GM21786 (cell line): Measurements from ENCODE around the gene FOXP1.

Source experiments
- ATAC-seq: cut with Tn5 transposase; IDR thresholded peaks from one replicate; pipeline ENCODE4 v1.9.1; 2021; ENCODE audit not compliant: unreplicated experiment

The FOXP1 gene

DNA sequence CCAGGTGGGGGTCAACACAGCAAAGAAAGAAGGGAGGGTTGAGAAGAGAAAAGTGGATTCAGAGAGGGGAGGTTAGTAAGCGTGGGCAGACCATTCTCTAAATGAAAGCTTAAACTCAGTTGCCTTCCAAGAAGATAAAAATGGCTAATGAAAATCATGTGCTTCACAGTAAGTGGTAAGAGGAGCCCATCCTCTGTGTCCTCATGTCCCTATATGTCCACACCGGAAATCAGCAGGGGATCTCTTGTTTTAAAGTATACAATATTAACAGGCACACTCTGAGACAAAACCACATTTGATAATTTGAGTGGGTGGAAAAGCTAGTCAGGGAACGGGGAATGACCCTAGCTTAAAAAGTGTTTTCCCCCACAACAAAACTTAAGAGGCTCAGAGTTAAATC is 4.4 kb upstream of the FOXP1 start:
- no peak for ATAC-seq

DNA sequence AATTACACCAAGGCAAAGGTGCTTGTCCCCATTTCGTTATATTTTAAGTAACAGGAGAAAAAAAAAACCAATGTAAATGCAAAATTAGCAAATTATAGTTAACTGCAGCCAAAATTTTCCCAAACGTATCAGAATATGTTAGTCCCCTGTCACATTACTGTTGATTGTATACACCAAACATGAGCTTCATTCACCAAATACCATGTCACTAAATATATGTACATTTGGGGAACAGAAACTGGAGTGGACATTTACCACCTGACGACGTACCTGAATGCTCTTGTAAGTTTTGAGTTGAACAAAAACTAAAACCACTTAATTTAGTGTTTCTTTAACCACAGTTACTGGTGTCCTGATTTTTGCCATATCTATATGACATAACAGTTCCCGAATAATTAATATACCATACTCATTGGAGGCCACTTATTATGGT is 3.3 kb upstream of the FOXP1 start:
- ATAC-seq: no peak

DNA sequence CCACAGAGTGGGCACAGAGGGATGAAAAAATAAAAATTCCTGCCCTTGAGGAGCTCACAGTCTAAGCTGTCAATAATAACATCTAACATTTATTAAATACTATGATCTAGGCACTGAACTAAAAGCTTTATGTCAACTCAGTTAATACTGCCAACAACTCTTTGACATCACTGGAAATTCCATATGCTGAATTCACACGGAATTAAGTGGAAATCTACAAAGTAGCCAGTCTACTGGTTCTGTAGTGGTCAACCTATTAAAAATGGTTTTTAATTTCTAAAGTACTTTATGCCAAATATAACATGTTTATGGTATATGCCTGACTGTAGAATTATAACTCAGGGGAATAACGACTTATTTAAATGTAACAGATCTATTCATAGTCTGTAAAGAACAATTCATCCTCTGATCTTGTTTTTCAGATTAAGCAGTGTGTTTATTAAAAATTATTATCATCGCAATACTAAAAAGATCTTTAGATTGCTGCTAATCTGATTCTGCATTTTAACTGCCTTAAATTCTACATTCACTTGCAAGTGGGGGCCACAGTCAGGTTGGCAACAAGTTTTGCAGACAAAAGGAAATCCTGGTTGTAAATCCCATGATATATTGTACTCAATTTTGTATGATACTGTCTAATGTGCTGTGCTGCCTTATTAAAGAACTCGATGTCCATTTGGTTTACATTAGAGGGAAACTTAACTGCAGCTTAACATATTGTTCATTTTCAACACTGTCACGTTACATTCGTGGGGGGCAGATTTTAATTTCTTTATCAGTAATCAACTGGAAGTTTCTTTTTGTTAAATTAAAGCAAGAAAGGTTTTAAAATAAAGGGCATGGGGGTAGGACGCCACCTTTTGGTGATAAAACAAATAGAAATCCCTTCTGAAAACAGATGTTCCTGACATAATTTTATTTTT is 2.6 kb upstream of the FOXP1 start:
- ATAC-seq: no peak

DNA sequence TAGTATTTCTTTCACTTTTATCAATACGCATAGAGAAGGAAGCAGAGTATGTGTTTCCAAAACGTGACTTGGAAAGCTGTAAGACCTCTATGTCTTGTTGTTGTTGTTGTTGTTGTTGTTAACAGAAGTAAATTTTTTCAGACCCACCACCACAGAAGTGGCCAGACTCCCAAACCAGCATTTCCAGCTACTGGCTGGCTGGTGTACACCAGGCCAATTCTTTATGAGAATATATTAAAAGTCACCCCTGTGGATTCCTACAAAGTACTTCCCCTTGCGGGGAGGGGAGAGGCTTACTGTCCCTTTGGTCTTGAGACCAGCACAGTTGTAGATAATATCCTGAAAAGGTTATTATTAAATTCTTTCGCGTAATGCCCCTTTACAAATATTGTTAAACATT is 1.6 kb upstream of the FOXP1 start:
- no peak for ATAC-seq

DNA sequence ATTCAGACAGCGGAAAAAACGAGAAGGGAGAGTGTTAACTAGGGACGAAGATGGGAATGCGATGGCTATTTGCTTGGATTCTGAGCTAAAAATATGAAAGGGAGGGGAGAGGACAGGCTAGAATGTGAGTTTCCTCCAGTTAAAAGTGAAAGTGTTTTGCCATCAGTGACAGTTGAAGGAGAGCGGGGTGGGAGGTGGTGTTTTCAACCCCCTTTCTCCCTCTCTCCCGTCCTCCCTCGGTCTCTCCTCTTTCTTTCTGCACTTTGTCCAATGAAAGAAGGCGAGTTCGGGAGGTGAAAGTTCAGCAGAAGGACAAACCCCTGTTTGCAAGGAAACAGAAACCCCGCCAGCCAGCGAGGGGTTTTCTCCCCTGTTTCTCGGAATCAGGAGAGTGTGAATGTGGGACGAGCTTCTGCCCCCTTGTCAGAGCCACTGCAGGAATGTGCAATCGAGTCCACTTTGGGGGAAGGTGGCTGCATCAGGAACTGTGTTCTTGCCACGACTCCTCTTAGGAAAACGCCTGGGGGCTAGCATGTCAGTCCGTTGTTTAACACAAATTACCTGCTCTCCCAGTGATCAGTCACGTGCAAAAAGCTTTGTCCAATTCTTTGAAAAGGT is 975 bp upstream of the FOXP1 start:
- ATAC-seq: no peak

DNA sequence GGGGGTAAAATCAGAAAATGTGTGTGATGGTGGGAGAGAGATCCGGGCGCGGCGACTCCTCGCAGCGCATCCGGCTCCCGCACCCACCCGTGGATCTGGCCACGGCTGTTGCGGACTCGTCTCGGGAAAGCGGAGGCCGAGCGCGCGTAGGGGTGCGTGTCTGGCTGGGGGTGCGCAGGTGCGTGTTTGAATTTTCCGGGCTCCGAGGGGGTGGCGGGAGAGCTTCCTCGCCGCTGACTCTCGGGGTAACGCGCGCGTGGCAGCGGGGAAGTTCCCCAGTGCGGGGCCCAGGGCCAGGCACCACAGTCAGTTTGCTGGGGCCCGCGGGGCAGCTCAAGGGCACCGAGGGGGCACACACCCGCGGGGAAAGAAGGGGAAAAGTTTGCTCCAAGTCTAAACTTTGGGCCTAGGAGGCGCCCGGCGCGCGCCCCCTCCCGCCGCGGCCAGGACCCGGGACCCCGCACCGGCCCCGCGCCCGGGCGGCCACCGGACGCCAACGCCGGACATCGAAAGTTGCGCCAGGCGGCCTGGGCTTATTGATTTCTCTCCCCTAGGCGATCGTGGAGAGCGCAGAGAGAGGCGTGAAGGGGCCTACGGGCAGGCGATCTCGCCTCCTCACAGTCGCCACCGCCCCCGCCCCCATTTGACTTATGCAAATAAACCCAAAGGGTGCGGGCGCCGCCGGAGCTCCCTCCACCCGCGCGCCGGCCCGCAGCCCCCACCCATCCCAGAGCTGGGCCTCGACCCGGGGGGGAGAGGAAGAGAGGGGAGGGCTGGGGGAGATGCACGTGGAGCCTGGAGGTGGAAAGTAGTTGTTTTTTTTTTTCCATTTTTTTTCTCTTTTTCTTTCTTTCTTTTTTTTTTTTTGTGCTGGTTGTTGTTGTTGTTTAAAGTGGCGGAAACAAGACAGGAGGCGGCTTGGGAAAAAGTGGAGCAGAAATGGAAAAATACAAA is 639 bp downstream of the FOXP1 start:
- ATAC-seq: no peak

DNA sequence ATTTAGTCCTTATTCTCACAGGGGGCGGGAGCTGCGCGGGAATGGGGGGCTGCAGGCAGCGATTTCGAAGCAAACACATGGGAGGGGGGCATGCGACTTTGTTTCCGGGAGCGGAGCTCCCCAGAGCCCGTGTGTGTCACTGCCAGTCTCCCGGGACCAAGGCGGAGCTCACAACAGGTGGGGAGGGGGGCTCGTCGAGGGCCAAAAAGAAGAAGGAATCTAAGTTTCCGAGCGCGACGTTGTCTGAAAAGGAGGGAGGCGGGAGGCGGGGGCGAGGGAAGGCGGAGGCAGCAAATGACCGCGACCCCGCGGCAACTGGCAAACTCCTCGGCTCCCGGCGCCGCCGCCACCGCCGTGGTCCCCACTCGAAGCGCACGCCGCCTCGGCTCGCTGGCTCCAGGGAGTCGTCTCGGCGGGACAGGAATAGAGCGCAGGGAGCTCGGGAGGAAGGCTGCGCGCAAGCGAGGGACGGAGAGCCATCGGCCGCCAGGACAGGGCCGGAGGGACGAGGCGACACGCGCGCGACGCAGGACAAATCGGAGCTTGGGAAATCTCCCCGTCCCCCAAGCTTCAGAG is 1.4 kb downstream of the FOXP1 start:
- ATAC-seq: no peak

DNA sequence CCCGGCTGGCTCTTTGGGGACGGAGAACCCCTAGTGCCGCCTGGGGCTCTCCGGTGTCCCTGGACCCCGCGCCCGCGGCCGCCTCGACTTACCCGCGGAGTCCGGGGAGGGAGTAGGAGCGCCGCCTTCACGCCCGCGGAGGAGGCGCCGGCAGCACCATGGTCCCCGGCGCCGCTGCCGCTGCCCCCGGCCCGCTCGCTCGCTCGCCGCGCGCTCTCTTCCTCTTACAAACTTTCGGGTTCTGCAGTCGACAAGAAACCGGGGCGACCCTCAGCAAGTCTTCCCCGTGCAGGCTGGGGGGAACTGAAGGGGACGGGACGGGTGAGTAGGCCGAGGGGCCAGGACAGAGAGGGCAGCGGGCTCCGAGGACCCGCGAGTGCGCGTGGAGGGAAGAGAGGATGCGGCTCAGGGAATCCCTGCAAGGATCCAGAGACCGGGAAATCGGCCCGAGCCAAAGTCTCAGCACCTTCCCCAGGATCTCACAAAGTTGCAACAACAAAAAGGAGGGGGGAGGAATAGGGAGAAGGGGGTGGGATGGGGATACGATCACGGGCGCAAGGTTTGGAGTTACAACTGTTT is 2.0 kb downstream of the FOXP1 start:
- ATAC-seq: no peak

DNA sequence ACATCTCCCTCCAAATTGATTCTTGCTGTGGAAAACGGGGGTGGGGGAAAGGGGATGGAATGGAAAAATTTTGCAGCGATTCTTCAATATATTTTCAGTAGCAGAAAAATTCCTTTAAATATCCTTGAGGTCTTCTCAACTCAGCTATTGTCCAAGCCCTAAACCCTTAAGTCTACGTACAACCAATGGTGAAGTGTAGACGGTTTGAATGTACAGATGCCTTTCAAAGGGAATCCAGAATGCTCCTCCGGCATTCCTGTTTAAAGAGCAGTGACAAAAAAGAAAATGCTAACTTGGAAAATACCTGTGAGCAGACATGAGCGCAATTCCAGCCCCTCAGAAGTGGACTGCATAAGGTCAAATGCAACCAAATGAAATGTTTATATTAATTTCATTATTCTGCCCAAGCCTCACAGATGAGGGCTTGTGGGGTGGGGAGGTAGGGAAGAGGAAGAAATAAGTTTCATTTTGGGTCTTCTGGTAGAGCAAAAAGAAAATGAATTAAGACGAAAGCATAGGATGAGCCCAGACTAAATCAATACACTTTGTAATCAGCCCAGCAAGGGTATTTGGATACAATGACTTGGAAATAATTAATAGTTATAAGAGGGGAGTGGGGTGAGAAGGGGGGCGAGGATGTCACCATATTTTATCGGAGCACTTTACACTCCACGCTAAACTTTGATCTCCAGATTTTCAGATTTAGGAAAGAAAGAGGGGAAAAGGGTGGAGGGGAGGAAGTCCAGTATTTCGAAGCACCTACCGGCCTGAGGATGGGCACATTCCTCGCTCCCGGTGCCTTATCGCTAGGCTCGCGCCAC is 2.7 kb downstream of the FOXP1 start:
- ATAC-seq: no peak

DNA sequence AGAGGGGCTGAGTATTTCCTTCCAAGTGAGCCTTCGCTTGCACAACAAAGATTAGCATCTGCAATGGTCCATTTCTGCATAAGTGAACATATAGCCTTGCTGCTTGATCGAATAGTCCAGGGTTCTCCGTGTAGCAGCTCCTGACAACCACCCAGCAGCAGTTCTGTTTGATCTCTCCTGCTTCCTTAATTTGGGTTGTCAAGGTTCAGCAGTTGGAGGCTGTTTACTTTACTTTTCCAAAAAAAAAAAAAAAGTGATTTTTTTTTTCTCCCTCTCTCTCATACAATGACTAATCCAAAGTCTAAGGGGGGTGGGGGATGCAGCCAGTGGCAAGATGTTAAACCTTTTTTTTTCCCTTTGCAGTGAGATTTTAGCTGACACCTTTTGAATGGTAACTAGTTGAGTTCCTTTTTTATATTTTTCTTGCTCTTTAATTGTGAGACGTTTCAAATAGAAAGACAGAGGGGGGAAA is 3.6 kb downstream of the FOXP1 start:
- no peak for ATAC-seq

DNA sequence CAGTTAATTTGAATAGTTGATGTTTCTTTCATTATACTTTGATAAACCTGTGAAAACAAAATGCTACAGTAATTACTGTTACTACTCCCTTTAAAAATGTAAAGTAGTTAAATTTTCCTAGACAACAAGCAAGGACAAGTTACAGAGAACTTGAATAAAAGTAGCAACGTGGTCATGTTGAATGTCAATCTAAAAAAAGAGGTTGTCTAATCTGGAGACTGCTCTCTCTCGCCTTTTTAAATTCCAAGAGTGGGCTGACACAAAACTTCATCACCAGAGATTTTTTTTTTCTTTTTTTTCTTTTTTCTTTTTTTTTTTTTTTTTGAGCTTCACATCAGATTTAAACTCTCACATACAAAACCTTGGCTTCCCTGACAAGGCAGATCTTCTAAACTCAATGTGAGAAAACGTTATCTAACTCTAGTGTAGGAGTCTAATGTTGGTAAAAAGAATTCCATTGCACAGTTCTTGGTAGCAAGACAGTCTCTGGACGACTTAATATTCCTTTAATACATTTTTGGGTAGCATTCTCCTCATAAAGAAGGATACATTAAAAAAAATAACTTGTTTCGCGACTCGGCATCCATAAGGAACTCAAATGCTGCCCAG is 4.1 kb downstream of the FOXP1 start:
- no peak for ATAC-seq

DNA sequence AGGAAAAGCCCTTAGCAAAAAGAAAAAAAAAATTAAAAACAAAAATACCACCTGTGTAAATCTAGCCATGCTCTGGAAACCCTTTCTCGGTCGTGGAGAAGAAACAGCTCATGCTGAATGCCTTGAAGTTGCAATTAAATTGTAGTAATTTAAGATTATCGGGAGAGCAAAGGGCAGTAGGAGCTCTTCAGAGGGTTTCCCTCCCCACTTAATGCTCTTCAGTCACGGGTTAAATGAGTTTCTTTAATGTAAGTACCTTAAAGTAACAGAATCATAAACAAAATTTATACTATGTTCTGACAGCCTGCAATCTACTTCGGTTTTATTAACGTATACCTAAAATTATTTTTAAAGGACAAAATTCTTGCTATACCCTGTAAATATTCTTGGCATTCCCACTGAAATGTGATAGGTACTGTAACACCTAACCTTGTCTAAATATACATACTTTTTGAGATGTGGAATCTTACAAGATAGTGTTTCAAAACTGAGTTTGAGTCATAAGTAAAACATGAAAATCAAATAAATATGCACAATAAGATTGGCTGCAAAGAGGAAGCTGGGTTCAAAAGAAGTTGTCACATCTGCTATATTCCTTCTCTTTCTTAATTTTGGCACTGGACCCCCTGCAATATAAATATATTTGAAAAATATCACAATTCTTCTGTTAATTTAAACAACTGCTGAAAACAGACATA is 5.3 kb downstream of the FOXP1 start:
- ATAC-seq: no peak

DNA sequence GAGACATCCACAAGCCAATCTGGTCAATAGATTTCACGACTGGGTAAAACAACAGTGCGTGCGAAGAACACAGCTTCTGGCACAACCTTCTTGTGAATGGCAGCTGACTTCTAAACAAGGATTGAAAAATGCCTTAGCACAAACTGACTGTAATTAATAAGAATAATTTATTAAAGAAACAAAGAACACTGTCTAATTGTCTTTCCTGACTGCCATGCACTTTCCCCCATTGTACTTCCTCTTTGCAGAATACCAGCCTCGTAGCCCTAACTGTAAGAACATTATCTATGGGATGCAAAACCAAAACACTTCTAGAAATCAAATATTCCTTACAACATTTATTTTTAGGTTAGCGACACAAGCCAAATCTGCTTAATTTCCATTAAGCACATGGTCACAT is 6.5 kb downstream of the FOXP1 start:
- no peak for ATAC-seq

DNA sequence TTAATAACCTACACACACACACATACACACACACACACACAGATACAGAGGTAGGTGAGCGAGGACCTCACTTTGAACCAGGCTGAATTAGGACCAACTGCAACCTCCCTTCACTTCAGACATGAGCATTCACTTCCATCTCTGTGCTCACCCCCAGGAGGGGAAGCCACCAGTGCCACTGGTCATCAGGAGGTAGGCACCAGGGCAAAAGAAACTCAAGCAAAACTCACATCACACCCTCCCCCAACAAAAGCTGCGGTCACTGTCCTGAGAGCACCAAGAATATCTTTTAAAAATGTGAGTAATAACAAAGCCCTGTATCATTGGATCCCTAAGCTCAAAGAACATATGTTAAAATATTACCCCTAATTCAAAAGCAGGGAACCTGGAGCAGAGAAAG is 8.1 kb downstream of the FOXP1 start:
- no peak for ATAC-seq

DNA sequence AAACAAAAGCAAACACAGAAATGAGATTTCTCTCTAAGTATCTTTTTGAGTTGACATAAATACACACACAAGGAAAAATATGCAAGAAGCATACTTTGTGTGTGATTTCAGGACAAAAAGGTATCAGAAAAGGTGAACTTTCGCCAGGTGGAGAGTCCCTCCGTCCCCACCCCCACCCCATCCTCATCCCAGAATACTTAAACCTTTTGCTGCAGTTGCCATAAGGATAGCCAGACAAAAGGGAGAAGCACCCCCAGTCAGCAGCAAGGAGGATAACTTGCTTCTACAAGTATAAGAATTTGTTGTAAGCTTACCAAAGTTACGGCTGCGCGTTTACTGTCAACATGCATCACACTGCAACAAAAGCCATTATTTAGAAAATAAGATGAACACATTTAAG is 10.3 kb downstream of the FOXP1 start:
- no peak for ATAC-seq

DNA sequence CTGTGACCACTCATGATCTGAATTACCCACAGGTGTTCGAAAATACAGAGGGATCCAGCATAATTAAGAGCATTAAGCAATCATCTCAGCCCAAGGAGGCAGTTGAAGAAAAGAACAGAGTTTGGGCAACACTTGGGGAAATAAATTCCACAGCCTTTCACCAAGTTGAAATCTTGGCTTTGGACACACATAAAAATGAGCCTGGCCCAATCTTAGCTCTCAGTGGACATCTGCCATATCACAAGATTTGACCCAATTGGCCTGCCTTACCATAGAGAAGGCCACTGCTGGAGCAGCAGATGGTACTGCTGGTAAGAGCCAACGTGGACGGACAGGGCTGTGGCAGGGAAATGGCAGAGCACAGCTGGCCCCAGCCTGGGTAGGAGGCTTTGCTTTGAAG is 13.0 kb downstream of the FOXP1 start:
- ATAC-seq: no peak

DNA sequence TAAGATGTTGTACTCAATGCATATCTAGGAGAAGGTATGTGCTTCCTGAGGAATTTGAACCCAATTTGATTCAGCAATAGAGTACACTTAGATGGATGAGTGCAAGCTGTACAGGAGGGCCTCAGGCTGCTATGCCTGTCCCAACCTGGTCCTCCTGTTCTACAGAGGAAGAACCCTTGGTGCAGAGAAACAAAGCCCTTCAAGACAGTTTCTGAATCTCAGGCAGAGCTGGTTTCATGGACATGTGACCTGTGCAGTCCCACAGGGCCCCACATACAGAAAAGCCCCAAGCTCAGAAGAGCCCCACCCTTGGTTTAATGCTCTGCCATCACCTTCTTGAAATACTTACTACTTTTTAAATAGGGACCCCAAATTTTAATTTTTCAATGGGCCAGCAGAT is 15.3 kb downstream of the FOXP1 start:
- no peak for ATAC-seq

DNA sequence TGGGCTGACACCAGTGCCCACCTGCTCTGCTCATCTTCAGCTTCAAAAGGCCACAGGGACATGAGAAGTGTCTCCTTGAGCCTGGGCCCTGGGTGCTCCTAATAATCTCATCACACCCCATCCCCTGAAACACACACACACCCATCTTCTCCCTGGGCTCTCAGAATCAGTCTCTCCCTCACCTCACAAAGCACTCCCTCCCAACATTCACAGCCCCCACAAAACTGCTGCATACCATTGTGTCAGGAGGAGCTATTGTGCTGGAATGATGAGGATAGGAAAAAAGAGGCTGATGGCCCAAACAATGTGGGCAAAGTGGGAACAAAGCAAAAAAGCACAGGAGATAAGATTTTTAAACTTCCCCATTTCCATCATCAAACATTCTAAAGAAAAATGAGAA is 16.8 kb downstream of the FOXP1 start:
- ATAC-seq: no peak

DNA sequence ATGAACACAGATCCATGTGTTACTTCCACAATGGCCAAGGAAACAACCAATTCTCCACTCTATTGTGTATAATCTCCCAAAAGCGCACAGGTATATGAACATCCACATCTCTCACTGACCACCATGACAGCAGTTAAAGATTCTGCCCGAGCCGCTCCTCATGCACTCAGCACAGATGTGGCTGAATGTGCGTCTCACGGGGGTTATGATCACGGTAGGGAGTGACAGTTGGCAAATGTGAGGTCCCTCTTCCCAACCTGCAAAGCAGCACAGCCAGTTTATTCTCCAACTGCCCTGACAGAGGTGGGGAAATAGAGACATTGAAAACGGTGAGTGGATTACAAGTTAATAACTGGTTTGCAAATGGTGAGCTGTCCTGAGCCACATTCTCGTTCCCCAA is 17.6 kb downstream of the FOXP1 start:
- no peak for ATAC-seq
